ENCODE data around the gene STX7. TPM values are rescaled to one million over a fixed set of nuclear protein-coding genes. Genes with fewer than 3 reads are reported as not detected.

The STX7 gene
- polyA plus RNA-seq, 3 donors = 49.7 to 85.1 (median 81.7) TPM

- Mint-ChIP-seq H3K4me3 (no peak overlapping the region), H3K27ac (no peak overlapping the region), H3K4me1 (no peaks in the 10 kb centered on the region), H3K27me3 (ENCODE audit: low read depth in 3 of 3) (peaks cover 3 to 5% (median 4%) of the 10 kb centered on the region in 3 donors), H3K9me3 (peaks cover 2 to 14% (median 8%) of the 10 kb centered on the region in 7 donors), H3K36me3 (no peaks in the 10 kb centered on the region)
- Histone ChIP-seq H3K27me3 (ENCODE audit: control insufficient read depth in 2 of 2, insufficient read depth in 2 of 2, low read length in 2 of 2) (peaks cover 0 to 2% of the 10 kb centered on the region in 2 donors), H3K4me2 (replicated peaks; ENCODE audit: extremely low read depth, low read length, poor library complexity, severe bottlenecking) (no peak overlapping the region), H2AFZ (ENCODE audit: insufficient read depth, low read depth, low read length, poor library complexity, severe bottlenecking) (no peak overlapping the region), H3K4me1 (ENCODE audit: control insufficient read depth in 1 of 2, insufficient read depth in 2 of 2, low read length in 2 of 2) (no peaks in the 10 kb centered on the region), H4K20me1 (ENCODE audit: insufficient read depth, low read length) (no peaks in the 10 kb centered on the region), H3K4me3 (replicated peaks in 1 of 3; ENCODE audit: low read depth in 2 of 3, low read length in 3 of 3) (no peak overlapping the region), H3K27ac (ENCODE audit: low read depth in 1 of 2, low read length in 2 of 2) (no peak overlapping the region), H3K79me2 (ENCODE audit: insufficient read depth, low read length) (no peaks in the 10 kb centered on the region), H3K9ac (ENCODE audit: insufficient read depth, low read length, poor library complexity, severe bottlenecking) (no peak overlapping the region), H3K9me3 (replicated peaks in 1 of 2; ENCODE audit: control insufficient read depth in 1 of 2, insufficient read depth in 1 of 2, low read length in 2 of 2) (peaks cover 0 to 9% of the 10 kb centered on the region in 2 donors), H3K36me3 (replicated peaks in 1 of 2; ENCODE audit: control insufficient read depth in 1 of 2, insufficient read depth in 2 of 2, low read length in 2 of 2) (no peaks in the 10 kb centered on the region)
- no peak for DNase-seq
- no peak for TF ChIP-seq CTCF (IDR thresholded peaks at IDR 0.05)
- intact Hi-C loops (cut with micrococcal nuclease) = no loop called here
- 86% methylated on average over 1 of the region's 6 CpGs for WGBS (ENCODE audit: insufficient coverage)
Measured at GRCh38 chr6:132414322-132414721, 98.6 kb downstream of the STX7 start.

- no peak overlapping the region for H3K9ac ChIP-seq (ENCODE audit: insufficient read depth, low read length, poor library complexity, severe bottlenecking)
- H3K27ac Mint-ChIP-seq = no peak overlapping the region
- no peaks in the 10 kb centered on the region for H3K4me1 Mint-ChIP-seq
- H3K27me3 Mint-ChIP-seq (ENCODE audit: low read depth in 3 of 3) = peaks cover 2 to 5% (median 3%) of the 10 kb centered on the region in 3 donors
- WGBS (ENCODE audit: insufficient coverage) = no CpG with 5 or more reads among the region's 1 CpG
- no peak overlapping the region for H3K27ac ChIP-seq (ENCODE audit: low read depth in 1 of 2, low read length in 2 of 2)
- intact Hi-C loops (cut with micrococcal nuclease) = no loop called here
- peaks cover 0 to 2% of the 10 kb centered on the region in 2 donors for H3K27me3 ChIP-seq (ENCODE audit: control insufficient read depth in 2 of 2, insufficient read depth in 2 of 2, low read length in 2 of 2)
- no peak overlapping the region for H3K4me3 Mint-ChIP-seq
- no peaks in the 10 kb centered on the region for H4K20me1 ChIP-seq (ENCODE audit: insufficient read depth, low read length)
- DNase-seq = no peak
- H3K9me3 Mint-ChIP-seq = peaks cover 0 to 14% (median 8%) of the 10 kb centered on the region in 7 donors
- no peaks in the 10 kb centered on the region for H3K4me1 ChIP-seq (ENCODE audit: control insufficient read depth in 1 of 2, insufficient read depth in 2 of 2, low read length in 2 of 2)
- no peak for TF ChIP-seq CTCF (IDR thresholded peaks at IDR 0.05)
- no peaks in the 10 kb centered on the region for H3K36me3 Mint-ChIP-seq
- no peaks in the 10 kb centered on the region for H3K79me2 ChIP-seq (ENCODE audit: insufficient read depth, low read length)
- H3K4me2 ChIP-seq (replicated peaks; ENCODE audit: extremely low read depth, low read length, poor library complexity, severe bottlenecking) = no peak overlapping the region
- peaks cover 0 to 9% of the 10 kb centered on the region in 2 donors for H3K9me3 ChIP-seq (replicated peaks in 1 of 2; ENCODE audit: control insufficient read depth in 1 of 2, insufficient read depth in 1 of 2, low read length in 2 of 2)
- no peak overlapping the region for H2AFZ ChIP-seq (ENCODE audit: insufficient read depth, low read depth, low read length, poor library complexity, severe bottlenecking)
- H3K4me3 ChIP-seq (replicated peaks in 1 of 3; ENCODE audit: low read depth in 2 of 3, low read length in 3 of 3) = no peak overlapping the region
- H3K36me3 ChIP-seq (replicated peaks in 1 of 2; ENCODE audit: control insufficient read depth in 1 of 2, insufficient read depth in 2 of 2, low read length in 2 of 2) = no peaks in the 10 kb centered on the region
Measured at GRCh38 chr6:132413499-132413802, 99.5 kb downstream of the STX7 start.

All from CD14-positive monocyte (primary cell).